H1 (cell line): ENCODE data around the gene CASTOR1. TPM values are rescaled to one million over a fixed set of nuclear protein-coding genes. Genes with fewer than 3 reads are reported as not detected.

Experiments
- BRCA1 ChIP-seq: IDR thresholded peaks from 2 replicates; pipeline ENCODE4 v1.6.1; 2012; ENCODE audit warnings: low read depth, low read length, improper control_type of control experiment
- CBX8 ChIP-seq: fragments of 300-800, 300-1000 bp; sonication (generic); IDR thresholded peaks from 2 replicates; pipeline ENCODE4 v1.7.1; 2016; ENCODE audit warnings: low read depth, low read length, borderline replicate concordance
- EGR1 ChIP-seq: IDR thresholded peaks from 2 replicates; pipeline ENCODE4 v1.6.1; 2011; ENCODE audit warnings: low read depth, low read length, borderline replicate concordance
- GABPA ChIP-seq: IDR thresholded peaks from 2 replicates; pipeline ENCODE4 v1.6.1; 2011; ENCODE audit warnings: mild to moderate bottlenecking, low read length, moderate library complexity, borderline replicate concordance; ENCODE audit not compliant: insufficient read depth
- KDM5A ChIP-seq: fragments of 200-600 bp; IDR thresholded peaks from 2 replicates; pipeline ENCODE4 v1.7.1; 2012; ENCODE audit warnings: mild to moderate bottlenecking, low read length, inconsistent platforms, mixed read lengths
- RAD21 ChIP-seq, 2 experiments: IDR thresholded peaks in 1 of 2; conservative IDR thresholded peaks in 1 of 2; 2 replicates each; pipeline ENCODE4 v1.6.1; 2011; ENCODE audit warnings: low read depth in 2 of 2, low read length in 2 of 2, improper control_type of control experiment in 1 of 2, inconsistent platforms in 1 of 2, mild to moderate bottlenecking in 1 of 2, moderate library complexity in 1 of 2
- TEAD4 ChIP-seq: IDR thresholded peaks from 2 replicates; pipeline ENCODE4 v1.6.1; 2012; ENCODE audit warnings: low read depth, low read length, inconsistent platforms, mixed read lengths
- polyA plus RNA-seq, 7 experiments: library from polyadenylated mRNA; depleted of rRNA in 3 of 7; stranded (reverse) in 5 of 7; unstranded in 2 of 7; fragments of >200 nt in 5 of 7; fragments of 200-250 nt in 2 of 7; gene quantifications; 1 replicate in 5 of 7; 2 replicates in 1 of 7; 4 replicates in 1 of 7; pipeline versions ENCODE4 v1.2.1 to v1.2.3, GENCODE V29; 2011 to 2013; ENCODE audit warnings: missing spikeins in 2 of 7, mixed read lengths in 2 of 7
- total RNA-seq: library from RNA; stranded (reverse); fragmentation: NEBNext Ultra II Directional; extraction: Animal tissue kit (Norgen Biotek cat#: 25700); gene quantifications from 2 replicates; pipeline ENCODE4 v1.2.1, GENCODE V29; 2021
- TF ChIP-seq, protein P1 (sequence below), 3 experiments: IDR thresholded peaks; 1 replicate in 2 of 3; 2 replicates in 1 of 3; pipeline versions ENCODE4 v1.5.1 to v1.6.1; 2011; ENCODE audit warnings: low read length in 3 of 3, mild to moderate bottlenecking in 3 of 3, inconsistent platforms in 2 of 3, low read depth in 1 of 3, moderate library complexity in 1 of 3; ENCODE audit not compliant: insufficient read depth in 1 of 3; ENCODE audit errors: control extremely low read depth in 1 of 3

Gene CASTOR1
- total and polyA plus RNA-seq, 2 of the 8 experiments (the other 6 are each of a cell fraction or from before 2014, with no cell fraction given): 10.3 to 36.0 TPM

- TF ChIP-seq, protein P1, sequence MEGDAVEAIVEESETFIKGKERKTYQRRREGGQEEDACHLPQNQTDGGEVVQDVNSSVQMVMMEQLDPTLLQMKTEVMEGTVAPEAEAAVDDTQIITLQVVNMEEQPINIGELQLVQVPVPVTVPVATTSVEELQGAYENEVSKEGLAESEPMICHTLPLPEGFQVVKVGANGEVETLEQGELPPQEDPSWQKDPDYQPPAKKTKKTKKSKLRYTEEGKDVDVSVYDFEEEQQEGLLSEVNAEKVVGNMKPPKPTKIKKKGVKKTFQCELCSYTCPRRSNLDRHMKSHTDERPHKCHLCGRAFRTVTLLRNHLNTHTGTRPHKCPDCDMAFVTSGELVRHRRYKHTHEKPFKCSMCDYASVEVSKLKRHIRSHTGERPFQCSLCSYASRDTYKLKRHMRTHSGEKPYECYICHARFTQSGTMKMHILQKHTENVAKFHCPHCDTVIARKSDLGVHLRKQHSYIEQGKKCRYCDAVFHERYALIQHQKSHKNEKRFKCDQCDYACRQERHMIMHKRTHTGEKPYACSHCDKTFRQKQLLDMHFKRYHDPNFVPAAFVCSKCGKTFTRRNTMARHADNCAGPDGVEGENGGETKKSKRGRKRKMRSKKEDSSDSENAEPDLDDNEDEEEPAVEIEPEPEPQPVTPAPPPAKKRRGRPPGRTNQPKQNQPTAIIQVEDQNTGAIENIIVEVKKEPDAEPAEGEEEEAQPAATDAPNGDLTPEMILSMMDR (IDR thresholded peaks at IDR 0.05; ENCODE audit: control extremely low read depth in 1 of 3, insufficient read depth in 1 of 3, low read depth in 1 of 3, low read length in 3 of 3): peak; percentile 85 to 99 (median 90)
- TF ChIP-seq TEAD4 (peak; percentile 62; the same call in 1 of the 2 replicates), RAD21 (IDR thresholded peaks at IDR 0.05 in 1 of 2, conservative IDR thresholded peaks at IDR 0.05 in 1 of 2; ENCODE audit: low read depth in 2 of 2, low read length in 2 of 2) (peak; percentile 59 to 72), GABPA (no peak), KDM5A (no peak), CBX8 (no peak), EGR1 (no peak), BRCA1 (no peak)
Observed at GRCh38 chr22:30262917-30263741, 26.2 kb downstream of the CASTOR1 start (continued).
